Hepatocyte (in vitro differentiated cells): Measurements from ENCODE around the gene SH3PXD2A. TPM values are rescaled to one million over a fixed set of nuclear protein-coding genes. Genes with fewer than 3 reads are reported as not detected.

Experiments
- DNase-seq: peaks from one replicate; pipeline ENCODE4 v3.0.0-alpha.2; 2016; ENCODE audit warnings: low spot score
- H2AFZ ChIP-seq: fragments of 200-600 bp; sonication (generic); 2 replicates; pipeline ENCODE4 v1.6.0; 2016; ENCODE audit warnings: antibody characterized with exemption, mild to moderate bottlenecking
- H3K27ac ChIP-seq: fragments of 200-600 bp; sonication (generic); 2 replicates; pipeline ENCODE4 v1.5.1; 2016; ENCODE audit warnings: mild to moderate bottlenecking
- H3K27me3 ChIP-seq: fragments of 200-600 bp; sonication (generic); 2 replicates; pipeline ENCODE4 v1.6.1; 2016
- H3K36me3 ChIP-seq: fragments of 200-600 bp; sonication (generic); replicated peaks from 2 replicates; pipeline ENCODE4 v1.5.1; 2016; ENCODE audit warnings: low read depth; ENCODE audit not compliant: insufficient read depth
- H3K4me1 ChIP-seq: fragments of 200-600 bp; sonication (generic); 2 replicates; pipeline ENCODE4 v1.5.1; 2016; ENCODE audit warnings: mild to moderate bottlenecking, moderate library complexity; ENCODE audit not compliant: insufficient read depth
- H3K4me2 ChIP-seq: fragments of 200-600 bp; sonication (generic); 2 replicates; pipeline ENCODE4 v1.6.0; 2016
- H3K4me3 ChIP-seq: fragments of 200-600 bp; sonication (generic); 2 replicates; pipeline ENCODE4 v1.5.1; 2016; ENCODE audit warnings: mild to moderate bottlenecking
- H3K79me2 ChIP-seq: fragments of 200-600 bp; sonication (generic); 2 replicates; pipeline ENCODE4 v1.6.0; 2017; ENCODE audit warnings: mild to moderate bottlenecking
- H3K9me2 ChIP-seq: fragments of 200-600 bp; sonication (generic); replicated peaks from 2 replicates; pipeline ENCODE4 v1.6.0; 2017; ENCODE audit warnings: mild to moderate bottlenecking; ENCODE audit not compliant: insufficient read depth
- H3K9me3 ChIP-seq: fragments of 200-600 bp; sonication (generic); 2 replicates; pipeline ENCODE4 v1.5.1; 2016; ENCODE audit warnings: low read depth, mild to moderate bottlenecking
- H4K20me1 ChIP-seq: fragments of 200-600 bp; sonication (generic); 2 replicates; pipeline ENCODE4 v1.6.0; 2016; ENCODE audit warnings: mild to moderate bottlenecking; ENCODE audit not compliant: insufficient read depth, poor library complexity, severe bottlenecking
- CTCF ChIP-seq: fragments of 200-600 bp; sonication (generic); IDR thresholded peaks from 2 replicates; pipeline ENCODE4 v1.5.1; 2016; ENCODE audit warnings: antibody characterized with exemption, mild to moderate bottlenecking; ENCODE audit not compliant: poor library complexity
- EZH2 ChIP-seq: fragments of 200-600 bp; sonication (generic); IDR thresholded peaks from 2 replicates; pipeline ENCODE4 v1.6.1; 2016; ENCODE audit warnings: antibody characterized with exemption, mild to moderate bottlenecking, borderline replicate concordance
- EZH2phosphoT487 ChIP-seq: fragments of 200-600 bp; sonication (generic); IDR thresholded peaks from one replicate; pipeline ENCODE4 v1.6.1; 2018; ENCODE audit warnings: antibody characterized with exemption, mild to moderate bottlenecking, low read depth, moderate library complexity; ENCODE audit not compliant: unreplicated experiment, severe bottlenecking
- WGBS: methylation state at CpG from one replicate; pipeline ENCODE4 v1.1.6; 2016; ENCODE audit warnings: low lambda C conversion rate; ENCODE audit errors: missing lambda C conversion rate; 5-methylcytosine and 5-hydroxymethylcytosine counted together
- polyA plus RNA-seq: library from polyadenylated mRNA; unstranded; fragments of >200 nt; fragmentation: Nextera tagmentation; extraction: Ambion mirVana; gene quantifications from 2 replicates; pipeline ENCODE4 v1.2.1, GENCODE V29; 2016
- total RNA-seq: library from RNA; depleted of rRNA; stranded (reverse); fragments of >200 nt; gene quantifications from 2 replicates; pipeline ENCODE4 v1.2.3, GENCODE V29; 2014

The SH3PXD2A gene
- total and polyA plus RNA-seq, 2 experiments from 2014 or later, result 8.4 to 13.6 TPM

GRCh38 chr10:103725242-103725641 is 130.1 kb downstream of the SH3PXD2A start:
- Histone ChIP-seq H3K9me3 (no peaks in the 10 kb centered on the region), H3K4me3 (no peak overlapping the region), H4K20me1 (no peaks in the 10 kb centered on the region), H3K4me1 (peaks cover 10% of the 10 kb centered on the region), H3K36me3 (no peaks in the 10 kb centered on the region), H3K4me2 (no peak overlapping the region), H3K9me2 (no peaks in the 10 kb centered on the region), H3K27me3 (no peaks in the 10 kb centered on the region), H2AFZ (no peak overlapping the region), H3K79me2 (no peaks in the 10 kb centered on the region), H3K27ac (no peak overlapping the region)
- WGBS, result 98% methylated on average over 5 of the region's 5 CpGs
- TF ChIP-seq EZH2phosphoT487 (no peak), EZH2 (no peak), CTCF (no peak)
- DNase-seq, result no peak

GRCh38 chr10:103724771-103725170 is 130.6 kb downstream of the SH3PXD2A start:
- no peaks in the 10 kb centered on the region for H3K9me2 ChIP-seq
- no peak for TF ChIP-seq EZH2phosphoT487
- TF ChIP-seq CTCF, result no peak
- TF ChIP-seq EZH2, result no peak
- WGBS, result 98% methylated on average over 2 of the region's 2 CpGs

GRCh38 chr10:103724074-103724473 is 131.3 kb downstream of the SH3PXD2A start:
- Histone ChIP-seq H2AFZ (no peak overlapping the region), H3K27ac (no peak overlapping the region), H3K27me3 (no peaks in the 10 kb centered on the region), H3K9me3 (no peaks in the 10 kb centered on the region), H3K9me2 (no peaks in the 10 kb centered on the region), H3K4me2 (no peak overlapping the region), H3K4me3 (no peak overlapping the region), H3K36me3 (no peaks in the 10 kb centered on the region), H3K4me1 (peaks cover 11% of the 10 kb centered on the region), H3K79me2 (no peaks in the 10 kb centered on the region), H4K20me1 (no peaks in the 10 kb centered on the region)
- no peak for TF ChIP-seq EZH2phosphoT487
- no peak for TF ChIP-seq CTCF
- no peak for TF ChIP-seq EZH2
- WGBS, result 96% methylated on average over 8 of the region's 8 CpGs
- no peak for DNase-seq

More at GRCh38 chr10:103724771-103725170, 130.6 kb downstream of the SH3PXD2A start:
- H3K4me3 ChIP-seq, result no peak overlapping the region
- H3K4me2 ChIP-seq, result no peak overlapping the region
- H3K36me3 ChIP-seq, result no peaks in the 10 kb centered on the region
- H4K20me1 ChIP-seq, result no peaks in the 10 kb centered on the region
- peaks cover 11% of the 10 kb centered on the region for H3K4me1 ChIP-seq
- no peak overlapping the region for H2AFZ ChIP-seq
- H3K27me3 ChIP-seq, result no peaks in the 10 kb centered on the region
- DNase-seq, result no peak
- no peak overlapping the region for H3K27ac ChIP-seq
- no peaks in the 10 kb centered on the region for H3K9me3 ChIP-seq
- no peaks in the 10 kb centered on the region for H3K79me2 ChIP-seq

GRCh38 chr10:103723557-103723956 is 131.8 kb downstream of the SH3PXD2A start:
- DNase-seq, result no peak
- no peaks in the 10 kb centered on the region for H3K27me3 ChIP-seq
- H3K4me2 ChIP-seq, result no peak overlapping the region
- no peaks in the 10 kb centered on the region for H3K36me3 ChIP-seq
- no peaks in the 10 kb centered on the region for H3K9me2 ChIP-seq
- no peaks in the 10 kb centered on the region for H3K79me2 ChIP-seq
- no peak overlapping the region for H3K4me3 ChIP-seq
- H3K4me1 ChIP-seq, result peaks cover 11% of the 10 kb centered on the region
- TF ChIP-seq EZH2phosphoT487 (no peak), EZH2 (no peak), CTCF (no peak)
- H2AFZ ChIP-seq, result no peak overlapping the region
- no peaks in the 10 kb centered on the region for H4K20me1 ChIP-seq
- no peaks in the 10 kb centered on the region for H3K9me3 ChIP-seq
- no peak overlapping the region for H3K27ac ChIP-seq
- 93% methylated on average over 3 of the region's 3 CpGs for WGBS
